ENCODE measurements around the gene ETV6. TPM values are rescaled to one million over a fixed set of nuclear protein-coding genes. Genes with fewer than 3 reads are reported as not detected.
A peak's percentile ranks its signal among the peaks of the same experiment; 100 is the strongest.

The ETV6 gene
- total RNA-seq, 2 experiments from 2014 or later = 28.5 to 30.2 TPM

DNA sequence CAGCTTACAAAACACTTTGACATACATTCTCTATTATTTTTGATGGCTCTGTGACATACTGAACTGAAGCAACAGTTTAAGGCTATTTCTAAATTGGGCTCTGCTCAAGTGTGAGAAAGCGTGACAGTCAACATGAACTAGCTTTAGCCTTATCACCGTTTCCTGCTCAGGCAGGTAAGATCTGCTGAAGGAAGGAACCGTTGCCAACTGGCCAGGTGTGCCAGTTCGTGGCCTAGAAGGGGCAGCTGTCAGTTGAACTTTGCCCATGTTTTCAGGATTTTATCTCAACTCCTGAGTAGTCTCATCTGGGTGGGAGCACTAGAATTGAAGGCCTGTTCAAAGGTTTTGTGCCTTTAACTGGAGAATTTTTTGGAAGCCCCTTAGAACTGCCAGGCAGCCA lies 79.5 kb downstream of the ETV6 start:
- Mint-ChIP-seq H3K27ac (peak overlapping the region; percentile 92), H3K4me3 (peak overlapping the region; percentile 23), H3K4me1 (ENCODE audit: low read depth) (peaks cover 70% of the 10 kb centered on the region), H3K36me3 (ENCODE audit: low read depth) (no peaks in the 10 kb centered on the region), H3K27me3 (no peaks in the 10 kb centered on the region), H3K9me3 (no peaks in the 10 kb centered on the region)
- Histone ChIP-seq H3K36me3 (ENCODE audit: insufficient read depth, low read length) (no peaks in the 10 kb centered on the region), H3K27me3 (ENCODE audit: control insufficient read depth in 1 of 2, insufficient read depth in 2 of 2, low read length in 2 of 2) (no peaks in the 10 kb centered on the region), H3K4me3 (ENCODE audit: low read length) (no peak overlapping the region), H3K9me3 (ENCODE audit: control insufficient read depth in 1 of 2, insufficient read depth in 1 of 2, low read length in 2 of 2) (peaks cover 0 to 3% of the 10 kb centered on the region in 2 experiments), H3K4me1 (ENCODE audit: insufficient read depth, low read length) (peaks cover 62% of the 10 kb centered on the region), H3K27ac (ENCODE audit: low read depth in 1 of 2, low read length in 2 of 2) (no peak overlapping the region)
- no peak for ATAC-seq (ENCODE audit: poor library complexity)
- intact Hi-C loops (cut with DNase I, micrococcal nuclease) = loop anchor here in 1 of 2 experiments (5.0 kb wide), 1 partner anchor 303 kb away; no protein-coding TSS in a partner anchor
- CTCF ChIA-PET = interaction anchor here (1.7 kb wide), 1 partner anchor 304 kb away, joined by 4 read pairs; no protein-coding TSS in a partner anchor
- TF ChIP-seq, protein P1, sequence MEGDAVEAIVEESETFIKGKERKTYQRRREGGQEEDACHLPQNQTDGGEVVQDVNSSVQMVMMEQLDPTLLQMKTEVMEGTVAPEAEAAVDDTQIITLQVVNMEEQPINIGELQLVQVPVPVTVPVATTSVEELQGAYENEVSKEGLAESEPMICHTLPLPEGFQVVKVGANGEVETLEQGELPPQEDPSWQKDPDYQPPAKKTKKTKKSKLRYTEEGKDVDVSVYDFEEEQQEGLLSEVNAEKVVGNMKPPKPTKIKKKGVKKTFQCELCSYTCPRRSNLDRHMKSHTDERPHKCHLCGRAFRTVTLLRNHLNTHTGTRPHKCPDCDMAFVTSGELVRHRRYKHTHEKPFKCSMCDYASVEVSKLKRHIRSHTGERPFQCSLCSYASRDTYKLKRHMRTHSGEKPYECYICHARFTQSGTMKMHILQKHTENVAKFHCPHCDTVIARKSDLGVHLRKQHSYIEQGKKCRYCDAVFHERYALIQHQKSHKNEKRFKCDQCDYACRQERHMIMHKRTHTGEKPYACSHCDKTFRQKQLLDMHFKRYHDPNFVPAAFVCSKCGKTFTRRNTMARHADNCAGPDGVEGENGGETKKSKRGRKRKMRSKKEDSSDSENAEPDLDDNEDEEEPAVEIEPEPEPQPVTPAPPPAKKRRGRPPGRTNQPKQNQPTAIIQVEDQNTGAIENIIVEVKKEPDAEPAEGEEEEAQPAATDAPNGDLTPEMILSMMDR (IDR thresholded peaks at IDR 0.05) = no peak
- peak in 2 of 14 experiments; percentile 21 to 43 for DNase-seq
- POLR2A ChIA-PET = interaction anchor here (1.5 kb wide), 1 partner anchor 303 kb away, joined by 4 read pairs; no protein-coding TSS in a partner anchor

DNA sequence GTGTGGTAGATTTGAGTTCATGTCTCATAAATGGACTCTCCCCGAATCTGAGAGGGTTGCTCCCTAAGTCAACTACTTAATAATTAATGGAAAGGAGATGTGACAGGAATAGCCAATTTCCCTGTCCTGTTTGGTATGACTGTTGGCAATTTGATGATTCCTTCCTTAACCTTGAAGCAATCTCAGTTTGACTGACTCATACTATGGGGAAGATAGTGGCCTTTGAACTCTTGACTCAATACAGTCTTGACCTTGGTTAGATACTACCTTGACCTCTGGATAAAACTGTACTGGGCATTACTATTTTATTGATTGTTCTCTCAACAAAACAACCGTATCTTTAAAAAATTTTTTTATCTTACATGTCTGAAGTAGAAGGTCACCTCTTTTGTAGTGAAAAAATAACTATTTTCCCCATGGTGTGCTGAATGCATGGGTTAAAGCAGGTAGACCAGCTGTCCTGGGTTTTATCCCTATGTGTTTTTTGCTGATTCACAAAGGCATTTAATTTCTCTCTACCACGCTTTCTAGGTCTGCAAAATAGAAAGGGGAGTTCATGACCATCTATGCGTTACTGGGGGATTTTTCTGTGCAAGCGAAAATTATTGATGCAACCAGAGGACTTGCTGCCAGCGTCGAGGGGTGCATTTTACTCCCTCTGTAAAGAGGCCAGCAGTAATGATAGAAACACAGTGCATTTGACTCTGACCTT lies 80.1 kb downstream of the ETV6 start:
- no peaks in the 10 kb centered on the region for H3K36me3 ChIP-seq (ENCODE audit: insufficient read depth, low read length)
- CTCF ChIA-PET = no interaction called here

GRCh38 chr12:11730299-11731041 lies 81.0 kb downstream of the ETV6 start:
- Mint-ChIP-seq H3K4me1 (ENCODE audit: low read depth) (peaks cover 75% of the 10 kb centered on the region), H3K4me3 (peak overlapping the region; percentile 53), H3K27me3 (no peaks in the 10 kb centered on the region), H3K9me3 (no peaks in the 10 kb centered on the region), H3K27ac (peak overlapping the region; percentile 92), H3K36me3 (ENCODE audit: low read depth) (no peaks in the 10 kb centered on the region)
- no peak overlapping the region for H3K4me3 ChIP-seq (ENCODE audit: low read length)
- H3K27me3 ChIP-seq (ENCODE audit: control insufficient read depth in 1 of 2, insufficient read depth in 2 of 2, low read length in 2 of 2) = no peaks in the 10 kb centered on the region
- H3K9me3 ChIP-seq (ENCODE audit: control insufficient read depth in 1 of 2, insufficient read depth in 1 of 2, low read length in 2 of 2) = peaks cover 0 to 3% of the 10 kb centered on the region in 2 experiments
- H3K27ac ChIP-seq (ENCODE audit: low read depth in 1 of 2, low read length in 2 of 2) = peak overlapping the region; percentile 61 to 68
- peaks cover 57% of the 10 kb centered on the region for H3K4me1 ChIP-seq (ENCODE audit: insufficient read depth, low read length)
- H3K36me3 ChIP-seq (ENCODE audit: insufficient read depth, low read length) = no peaks in the 10 kb centered on the region
- ChIA-PET CTCF (interaction anchor here (0.6 kb wide), 1 partner anchor 108 kb away, joined by 3 read pairs; no protein-coding TSS in a partner anchor), POLR2A (interaction anchor here (0.5 kb wide), 1 partner anchor 40 kb away, joined by 3 read pairs; no protein-coding TSS in a partner anchor)
- intact Hi-C loops (cut with DNase I, micrococcal nuclease) = loop anchor here in 1 of 2 experiments (5.0 kb wide), 1 partner anchor 37 kb away; no protein-coding TSS in a partner anchor
- DNase-seq (peak in 2 of 14 experiments; percentile 9 to 32), ATAC-seq (ENCODE audit: poor library complexity) (no peak)
- TF ChIP-seq, protein P1 (IDR thresholded peaks at IDR 0.05) = no peak

More for the DNA sequence above, 80.1 kb downstream of the ETV6 start:
- POLR2A ChIA-PET = interaction anchor here (1.5 kb wide), 1 partner anchor 303 kb away, joined by 4 read pairs; no protein-coding TSS in a partner anchor
- H3K9me3 Mint-ChIP-seq = no peaks in the 10 kb centered on the region
- peaks cover 70% of the 10 kb centered on the region for H3K4me1 Mint-ChIP-seq (ENCODE audit: low read depth)
- DNase-seq (no peak), ATAC-seq (ENCODE audit: poor library complexity) (no peak)
- H3K27ac Mint-ChIP-seq = peak overlapping the region; percentile 92
- H3K36me3 Mint-ChIP-seq (ENCODE audit: low read depth) = no peaks in the 10 kb centered on the region
- no peak overlapping the region for H3K27ac ChIP-seq (ENCODE audit: low read depth in 1 of 2, low read length in 2 of 2)
- H3K4me1 ChIP-seq (ENCODE audit: insufficient read depth, low read length) = peaks cover 60% of the 10 kb centered on the region
- peak overlapping the region; percentile 23 for H3K4me3 Mint-ChIP-seq
- TF ChIP-seq, protein P1 (IDR thresholded peaks at IDR 0.05) = no peak
- peaks cover 0 to 3% of the 10 kb centered on the region in 2 experiments for H3K9me3 ChIP-seq (ENCODE audit: control insufficient read depth in 1 of 2, insufficient read depth in 1 of 2, low read length in 2 of 2)
- no peaks in the 10 kb centered on the region for H3K27me3 ChIP-seq (ENCODE audit: control insufficient read depth in 1 of 2, insufficient read depth in 2 of 2, low read length in 2 of 2)
- H3K27me3 Mint-ChIP-seq = no peaks in the 10 kb centered on the region
- intact Hi-C loops (cut with DNase I, micrococcal nuclease) = loop anchor here in 1 of 2 experiments (5.0 kb wide), 2 partner anchors 38 to 303 kb away; no protein-coding TSS in a partner anchor
- no peak overlapping the region for H3K4me3 ChIP-seq (ENCODE audit: low read length)
